T follicular helper cell (primary cell): Measurements from ENCODE around the gene HSPBP1.
"Not testable (repeated sequence)": the region's sequence is repeated elsewhere in the genome, so short reads cannot be mapped to it uniquely, and the experiment has no call there.

ENCODE experiments used
- DNase-seq: peaks from one replicate; pipeline ENCODE4 v3.0.0-alpha.2; 2020; ENCODE audit warnings: low read depth
- total RNA-seq, 2 experiments: gene quantifications; one replicate each; lab custom pipeline; 2026; lab: John Stamatoyannopoulos, UW

The HSPBP1 gene
- 23.8 to 70.4 reads per million in 2 experiments for total RNA-seq

GRCh38 chr19:55279770-55280643 is at the start of gene HSPBP1:
Gene HSPBP1, minus strand, starts transcription at chr19:55280110. Its CDS starts 502 bp downstream, at chr19:55279608.
- DNase-seq = peak; percentile 91

DNA sequence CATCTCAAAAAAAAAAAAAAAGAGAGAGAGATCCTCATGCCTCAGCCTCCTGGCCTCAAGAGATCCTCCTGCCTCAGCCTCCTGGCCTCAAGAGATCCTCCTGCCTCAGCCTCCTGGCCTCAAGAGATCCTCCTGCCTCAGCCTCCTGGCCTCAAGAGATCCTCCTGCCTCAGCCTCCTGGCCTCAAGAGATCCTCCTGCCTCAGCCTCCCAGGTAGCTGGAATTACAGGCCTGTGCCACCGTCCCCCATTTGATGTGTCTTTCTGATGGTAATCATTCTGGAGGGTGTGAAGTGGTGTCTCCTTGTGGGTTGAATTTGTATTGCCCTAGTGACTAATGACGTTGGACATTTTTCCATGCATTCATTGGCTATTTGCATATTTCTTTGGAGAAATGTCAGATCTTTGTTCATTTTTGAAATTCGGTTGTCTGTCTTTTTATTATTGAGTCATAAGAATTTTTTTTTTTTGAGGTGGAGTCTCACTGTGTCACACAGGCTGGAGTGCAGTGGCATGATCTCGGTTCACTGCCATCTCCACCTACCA is 48.9 kb upstream of the HSPBP1 start:
- not testable (repeated sequence) for DNase-seq

DNA sequence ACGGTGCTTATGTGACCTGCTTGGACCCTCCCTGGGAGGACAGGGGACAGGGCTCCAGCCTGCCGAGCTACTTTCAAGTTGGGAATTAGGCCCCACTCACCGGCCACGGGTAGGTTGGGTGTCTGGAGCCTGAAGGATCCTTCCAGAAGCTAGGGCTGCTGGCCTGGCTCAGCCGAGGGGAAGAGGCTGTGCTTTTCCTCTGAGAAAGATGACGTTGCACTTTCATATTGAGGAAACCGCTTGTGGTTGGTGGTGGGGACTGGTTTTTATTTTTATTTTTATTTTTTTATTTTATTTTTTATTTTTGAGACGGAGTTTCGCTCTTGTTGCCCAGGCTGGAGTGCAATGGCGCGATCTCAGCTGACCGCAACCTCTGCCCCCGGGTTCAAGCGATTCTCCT is 45.3 kb upstream of the HSPBP1 start, which contains the start of gene TMEM150B:
TSS of gene TMEM150B (minus strand) at position 170 of the 400 bp plus-strand sequence. CDS start 4,305 bp downstream, outside the sequence.
- no peak for DNase-seq

- no peak for DNase-seq
These were observed 44.8 kb upstream of the HSPBP1 start for GRCh38 chr19:55324662-55325061.

- no peak for DNase-seq
These were observed 42.4 kb upstream of the HSPBP1 start for GRCh38 chr19:55322204-55322885.

- no peak for DNase-seq
These were observed 41.7 kb upstream of the HSPBP1 start for GRCh38 chr19:55321466-55322137.

DNA sequence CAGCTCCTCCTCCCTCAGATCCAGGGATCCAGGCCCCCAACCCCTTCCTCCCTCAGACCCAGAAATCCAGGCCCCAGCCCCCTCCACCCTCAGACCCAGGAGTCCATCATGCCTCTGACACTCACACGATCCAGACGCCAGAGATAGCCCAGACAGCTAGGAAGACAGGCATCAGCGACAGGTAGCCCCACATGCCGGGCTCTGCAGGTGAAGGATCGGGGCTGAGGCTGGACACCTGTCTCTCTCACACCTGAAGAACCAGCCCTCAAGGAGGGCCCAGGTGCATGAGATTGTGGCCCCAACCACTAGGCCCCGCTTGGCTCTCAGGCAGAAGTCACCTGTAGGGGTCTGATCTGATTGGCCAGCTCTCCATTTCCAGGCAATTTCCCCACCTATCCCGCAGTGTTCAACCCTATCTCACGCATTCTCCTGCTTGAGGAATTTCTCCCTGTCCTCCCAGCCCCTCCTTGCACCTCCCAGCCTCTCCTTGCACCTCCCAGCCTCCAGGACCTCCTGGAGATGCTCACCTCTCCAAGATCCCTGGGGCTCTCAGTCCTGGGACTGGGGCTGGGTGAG is 41.0 kb upstream of the HSPBP1 start:
- no peak for DNase-seq

- DNase-seq = no peak
These were observed 39.9 kb upstream of the HSPBP1 start for GRCh38 chr19:55319785-55320184.

GRCh38 chr19:55316646-55317045 is 36.7 kb upstream of the HSPBP1 start:
- no peak for DNase-seq

DNA sequence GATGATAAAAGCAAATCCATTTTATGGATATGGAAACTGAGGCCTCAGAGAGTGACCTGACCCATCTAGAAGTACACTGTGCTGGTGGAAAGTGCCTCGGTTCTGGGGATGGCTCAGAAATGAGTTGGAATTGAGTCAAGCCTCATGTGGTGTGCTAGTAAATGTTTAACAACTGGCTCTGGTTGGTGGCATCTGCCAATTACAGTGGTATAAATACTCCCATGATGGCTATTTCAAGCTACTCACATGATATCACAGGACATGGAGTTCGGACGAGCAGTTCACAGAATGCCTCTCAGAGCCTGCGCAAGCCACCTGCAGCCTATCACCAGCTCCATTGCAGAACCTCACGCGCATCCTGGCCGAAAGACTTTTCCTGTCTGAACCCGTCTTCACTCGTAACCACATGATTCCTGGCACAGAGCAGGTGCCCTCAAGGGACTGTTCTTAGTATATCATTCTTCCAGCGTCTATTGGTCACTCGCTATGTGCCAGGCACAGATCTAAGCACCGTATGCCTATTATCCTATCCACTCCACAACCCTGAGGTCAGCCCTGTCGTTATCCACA is 36.1 kb upstream of the HSPBP1 start:
- no peak for DNase-seq

DNA sequence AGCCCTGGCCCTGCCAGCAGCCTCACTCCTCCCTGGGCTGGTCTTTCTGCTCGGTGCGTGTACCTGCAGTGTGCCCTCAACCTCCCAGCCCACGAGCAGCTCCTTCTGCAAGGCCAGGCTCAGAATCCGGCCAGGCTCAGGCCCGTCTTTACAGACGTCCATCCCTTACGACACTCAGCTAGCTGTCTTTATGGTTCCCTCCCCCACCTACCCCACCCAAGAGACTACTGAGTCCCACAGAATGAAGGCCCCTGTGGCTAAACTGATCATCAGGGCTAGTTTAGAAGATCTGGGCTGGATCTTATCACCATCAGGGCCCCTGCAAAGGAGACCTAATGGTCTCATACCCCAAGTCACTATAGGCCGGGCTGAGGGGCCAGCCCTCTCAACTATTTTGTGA is 34.5 kb upstream of the HSPBP1 start:
- no peak for DNase-seq

- no peak for DNase-seq
These were observed 33.0 kb upstream of the HSPBP1 start for GRCh38 chr19:55312621-55313512.

DNA sequence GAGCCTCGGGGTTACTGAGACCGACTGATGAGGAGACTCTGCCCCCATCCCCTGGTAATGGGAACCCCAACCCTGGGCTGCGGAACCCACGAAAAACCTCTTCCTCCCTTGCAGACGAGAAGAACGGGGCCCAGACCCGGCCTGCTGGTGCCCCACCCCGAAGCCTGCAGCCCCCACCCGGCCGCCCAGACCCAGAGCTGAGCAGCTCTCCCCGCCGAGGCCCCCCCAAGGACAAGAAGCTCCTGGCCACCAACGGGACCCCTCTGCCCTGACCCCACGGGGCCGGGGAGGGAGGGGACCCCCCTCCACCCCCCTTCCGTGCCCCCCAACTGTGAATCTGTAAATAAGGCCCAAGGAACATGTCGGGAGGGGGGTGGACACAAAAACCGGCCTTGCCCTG is 31.9 kb upstream of the HSPBP1 start:
- no peak for DNase-seq

GRCh38 chr19:55311397-55311796 is 31.5 kb upstream of the HSPBP1 start:
- DNase-seq = no peak

DNA sequence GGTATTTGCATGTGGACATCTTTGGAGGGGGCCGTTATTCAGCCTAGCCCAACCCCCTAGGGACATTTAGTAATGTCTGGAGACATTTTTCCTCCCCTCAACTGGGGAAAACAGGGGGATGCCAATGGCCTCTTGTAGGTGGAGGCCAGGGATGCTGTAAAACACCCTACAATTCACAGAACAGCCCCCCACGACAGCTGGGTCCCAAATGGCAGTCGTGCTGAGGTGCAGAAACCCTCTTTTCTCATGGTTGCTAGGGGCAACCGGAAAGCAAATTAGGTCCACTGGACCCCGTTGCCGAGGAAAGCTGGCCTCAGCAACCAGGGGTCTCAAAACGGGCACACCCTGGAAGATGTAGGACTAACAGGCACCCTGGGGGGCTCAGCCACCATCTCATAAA is 30.6 kb upstream of the HSPBP1 start:
- no peak for DNase-seq

DNA sequence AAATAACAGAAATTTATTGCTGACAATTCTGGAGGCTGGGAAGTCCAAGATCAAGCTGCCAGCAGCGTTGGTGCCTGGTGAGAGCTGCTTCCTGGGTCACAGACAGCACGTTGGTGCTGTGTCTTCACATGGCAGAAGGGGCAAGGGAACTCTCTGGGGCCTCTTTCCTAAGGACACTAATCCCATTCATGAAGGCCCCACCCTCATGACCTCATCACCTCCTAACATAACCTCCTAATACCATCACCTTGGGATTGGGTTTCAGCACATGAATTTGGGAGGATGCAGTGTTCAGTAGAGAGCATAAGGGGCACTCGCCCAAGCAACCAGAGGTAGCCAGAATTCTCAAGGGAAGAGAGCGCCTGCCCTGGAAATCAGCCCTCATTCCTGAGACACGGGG is 29.5 kb upstream of the HSPBP1 start:
- no peak for DNase-seq

DNA sequence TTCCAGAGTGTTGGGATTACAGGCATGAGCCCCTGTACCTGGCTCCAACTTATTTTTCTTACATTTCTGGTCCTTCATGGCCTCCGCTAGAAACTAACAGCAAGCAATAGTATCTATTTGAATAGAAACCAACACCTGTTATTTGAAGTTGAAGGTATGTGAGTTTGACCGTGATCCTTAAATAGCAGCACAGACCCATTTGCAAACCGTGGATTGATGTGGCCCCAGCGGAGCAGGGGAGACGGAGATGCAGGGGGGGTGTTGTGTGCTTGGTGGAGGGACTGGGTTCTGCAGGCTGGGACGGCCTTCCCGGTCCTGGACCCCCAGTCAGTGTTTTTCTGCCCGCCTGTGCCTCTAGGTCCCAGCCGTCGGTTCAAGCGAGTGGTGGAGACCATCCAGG is 28.4 kb upstream of the HSPBP1 start:
- no peak for DNase-seq

- DNase-seq = no peak
These were observed 26.8 kb upstream of the HSPBP1 start for GRCh38 chr19:55306712-55307111.

DNA sequence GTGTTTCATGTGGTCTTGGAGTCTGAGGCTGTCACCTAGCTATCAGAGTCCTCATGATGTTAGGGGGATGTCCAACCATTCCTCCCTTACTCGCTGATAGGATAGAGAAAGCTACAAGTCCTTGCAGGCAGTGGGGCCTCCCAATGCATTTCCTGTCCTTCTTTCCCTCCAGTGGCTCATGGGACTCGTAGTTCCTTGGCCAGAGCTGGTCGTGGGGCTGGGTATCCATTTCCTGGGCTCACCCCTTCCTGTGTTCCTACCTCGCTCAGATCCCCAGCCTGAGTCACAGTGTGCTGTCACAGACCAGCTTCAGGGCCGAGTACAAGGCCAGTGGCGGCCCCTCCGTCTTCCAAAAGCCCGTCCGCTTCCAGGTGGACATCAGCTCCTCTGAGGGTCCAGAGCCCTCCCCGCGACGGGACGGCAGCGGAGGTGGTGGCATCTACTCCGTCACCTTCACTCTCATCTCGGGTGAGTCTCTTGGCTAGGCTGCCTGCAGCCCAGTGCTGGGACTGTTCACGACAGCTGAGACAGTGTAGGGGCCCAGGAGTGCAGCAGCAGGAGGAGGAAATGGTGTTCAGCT is 26.2 kb upstream of the HSPBP1 start:
- no peak for DNase-seq

DNA sequence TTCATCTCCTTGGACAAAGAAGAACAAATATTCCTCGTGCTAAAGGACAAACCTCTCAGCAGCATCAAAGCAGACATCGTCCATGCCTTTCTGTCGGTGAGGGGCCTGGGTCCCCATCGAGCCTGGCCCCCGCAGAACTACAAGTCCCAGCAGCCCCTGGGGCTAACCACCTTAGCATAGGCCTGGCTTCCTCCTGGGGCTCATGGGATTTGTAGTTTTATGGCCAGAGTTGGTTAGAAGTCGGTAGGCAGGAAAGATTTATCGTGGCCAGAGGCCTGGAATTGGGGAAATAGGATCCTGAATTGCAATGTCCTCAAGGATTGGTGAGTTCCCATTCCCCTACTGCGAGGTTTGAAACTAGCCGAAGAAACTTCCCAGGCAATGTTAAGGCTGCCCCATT is 25.6 kb upstream of the HSPBP1 start:
- peak; percentile 51 for DNase-seq
